Endodermal cell (in vitro differentiated cells): Measurements from ENCODE around the gene GLUD2. TPM values are rescaled to one million over a fixed set of nuclear protein-coding genes. Genes with fewer than 3 reads are reported as not detected.

Experiments used
- DNase-seq: peaks from one replicate; pipeline ENCODE4 v3.0.0-alpha.2; 2017
- H3K27ac ChIP-seq: 2 replicates; pipeline ENCODE4 v1.5.1; 2013; ENCODE audit warnings: mild to moderate bottlenecking, low read depth, low read length, moderate library complexity
- H3K27me3 ChIP-seq: 2 replicates; pipeline ENCODE4 v1.6.1; 2013; ENCODE audit warnings: mild to moderate bottlenecking, low read length, moderate library complexity; ENCODE audit not compliant: insufficient read depth, control insufficient read depth, poor library complexity, severe bottlenecking
- H3K36me3 ChIP-seq: 2 replicates; pipeline ENCODE4 v1.7.0; 2013; ENCODE audit warnings: mild to moderate bottlenecking, low read length, moderate library complexity; ENCODE audit not compliant: control insufficient read depth, insufficient read depth
- H3K4me1 ChIP-seq: one replicate; pipeline ENCODE4 v1.7.0; 2013; ENCODE audit warnings: low read length; ENCODE audit not compliant: control insufficient read depth, insufficient read depth
- H3K4me3 ChIP-seq: 2 replicates; pipeline ENCODE4 v1.5.1; 2013; ENCODE audit warnings: mild to moderate bottlenecking, low read length, moderate library complexity
- H3K9ac ChIP-seq: 2 replicates; pipeline ENCODE4 v1.6.1; 2013; ENCODE audit warnings: mild to moderate bottlenecking, low read length, moderate library complexity; ENCODE audit not compliant: poor library complexity, severe bottlenecking; ENCODE audit errors: extremely low read depth
- H3K9me3 ChIP-seq: 2 replicates; pipeline ENCODE4 v1.6.1; 2013; ENCODE audit warnings: mild to moderate bottlenecking, low read length, moderate library complexity; ENCODE audit not compliant: control insufficient read depth
- H3K27ac Mint-ChIP-seq: 2 replicates; pipeline ENCODE4 v1.8.0; 2020; ENCODE audit warnings: mixed read lengths
- H3K27me3 Mint-ChIP-seq: 2 replicates; pipeline ENCODE4 v1.8.0; 2021; ENCODE audit warnings: mild to moderate bottlenecking, mixed read lengths; ENCODE audit not compliant: insufficient read depth
- H3K36me3 Mint-ChIP-seq: 2 replicates; pipeline ENCODE4 v1.8.0; 2020; ENCODE audit warnings: low read depth, mixed read lengths
- H3K4me1 Mint-ChIP-seq: 2 replicates; pipeline ENCODE4 v1.8.0; 2020; ENCODE audit warnings: mixed read lengths
- H3K4me3 Mint-ChIP-seq: 2 replicates; pipeline ENCODE4 v1.8.0; 2020; ENCODE audit warnings: mild to moderate bottlenecking, moderate library complexity, mixed read lengths
- H3K9me3 Mint-ChIP-seq: 2 replicates; pipeline ENCODE4 v1.8.0; 2020; ENCODE audit warnings: mild to moderate bottlenecking, mixed read lengths
- CTCF ChIP-seq: fragments of 200-600 bp; sonication (generic); conservative IDR thresholded peaks from 2 replicates; pipeline ENCODE4 v1.5.0; 2021; ENCODE audit warnings: antibody characterized with exemption, mild to moderate bottlenecking
- WGBS, 2 experiments: methylation state at CpG; one replicate each; pipeline versions ENCODE4 v1.1.5 to v1.1.7; 2013; ENCODE audit warnings: missing lambda C conversion rate in 2 of 2, mixed read lengths in 1 of 2; ENCODE audit not compliant: insufficient coverage in 1 of 2, insufficient read length in 1 of 2; 5-methylcytosine and 5-hydroxymethylcytosine counted together
- total RNA-seq, 2 donors: library from RNA; stranded (reverse); fragmentation: NEBNext Ultra II Directional in 1 of 2; extraction: Animal tissue kit (Norgen Biotek cat#: 25700) in 1 of 2; gene quantifications; 2 replicates in 1 of 2; 3 replicates in 1 of 2; pipeline ENCODE4 v1.2.1, GENCODE V29; 2021

GLUD2 gene
- total RNA-seq, 2 donors from 2014 or later = 3.6 to 7.9 TPM

GRCh38 chrX:121036137-121036536, 11.3 kb upstream of the GLUD2 start:
- Histone ChIP-seq H3K4me3 (no peak overlapping the region), H3K27me3 (no peaks in the 10 kb centered on the region), H3K4me1 (no peaks in the 10 kb centered on the region), H3K9ac (no peak overlapping the region), H3K9me3 (no peaks in the 10 kb centered on the region), H3K36me3 (no peaks in the 10 kb centered on the region), H3K27ac (no peak overlapping the region)
- H3K27ac Mint-ChIP-seq = no peak overlapping the region
- no peaks in the 10 kb centered on the region for H3K4me1 Mint-ChIP-seq
- H3K9me3 Mint-ChIP-seq = peaks cover 47% of the 10 kb centered on the region
- no peak for DNase-seq
- no peak for TF ChIP-seq CTCF
- peaks cover under 1% of the 10 kb centered on the region for H3K27me3 Mint-ChIP-seq
- 92% methylated on average over 2 of the region's 3 CpGs; no CpG with 5 or more reads in 1 of the 2 experiments for WGBS, 2 experiments
- H3K4me3 Mint-ChIP-seq = no peak overlapping the region
- no peaks in the 10 kb centered on the region for H3K36me3 Mint-ChIP-seq

- no peak overlapping the region for H3K4me3 Mint-ChIP-seq
- peaks cover 3% of the 10 kb centered on the region for H3K27me3 Mint-ChIP-seq
- H3K9ac ChIP-seq = no peak overlapping the region
- peaks cover 47% of the 10 kb centered on the region for H3K9me3 Mint-ChIP-seq
- H3K36me3 Mint-ChIP-seq = no peaks in the 10 kb centered on the region
- no peaks in the 10 kb centered on the region for H3K9me3 ChIP-seq
- H3K27ac ChIP-seq = no peak overlapping the region
- TF ChIP-seq CTCF = no peak
- no peak overlapping the region for H3K27ac Mint-ChIP-seq
- H3K27me3 ChIP-seq = no peaks in the 10 kb centered on the region
- no peaks in the 10 kb centered on the region for H3K4me1 Mint-ChIP-seq
- H3K36me3 ChIP-seq = no peaks in the 10 kb centered on the region
- no peaks in the 10 kb centered on the region for H3K4me1 ChIP-seq
- DNase-seq = no peak
- WGBS, 2 experiments = 93% methylated on average over 3 of the region's 4 CpGs; no CpG with 5 or more reads in 1 of the 2 experiments
- H3K4me3 ChIP-seq = no peak overlapping the region
Measured at GRCh38 chrX:121036951-121037350, 10.5 kb upstream of the GLUD2 start.

GRCh38 chrX:121050781-121051180, 3.4 kb downstream of the GLUD2 start:
- no peak overlapping the region for H3K4me3 ChIP-seq
- H3K27me3 Mint-ChIP-seq = peaks cover 31% of the 10 kb centered on the region
- no peaks in the 10 kb centered on the region for H3K36me3 ChIP-seq
- no peak overlapping the region for H3K4me3 Mint-ChIP-seq
- peaks cover 54% of the 10 kb centered on the region for H3K9me3 Mint-ChIP-seq
- no peaks in the 10 kb centered on the region for H3K4me1 Mint-ChIP-seq
- H3K9me3 ChIP-seq = no peaks in the 10 kb centered on the region
- H3K27ac ChIP-seq = no peak overlapping the region
- no peak for TF ChIP-seq CTCF
- peaks cover 8% of the 10 kb centered on the region for H3K36me3 Mint-ChIP-seq
- no peak overlapping the region for H3K9ac ChIP-seq
- H3K4me1 ChIP-seq = no peaks in the 10 kb centered on the region
- DNase-seq = no peak
- H3K27ac Mint-ChIP-seq = no peak overlapping the region
- no peaks in the 10 kb centered on the region for H3K27me3 ChIP-seq
